GM18517 (cell line): Measurements from ENCODE around the gene NUP188.

ENCODE experiments used
- ATAC-seq: cut with Tn5 transposase; IDR thresholded peaks from one replicate; pipeline ENCODE4 v1.9.1; 2021; ENCODE audit warnings: mild to moderate bottlenecking, moderate library complexity; ENCODE audit not compliant: unreplicated experiment

Gene NUP188

GRCh38 chr9:128916204-128916603 is 31.3 kb upstream of the NUP188 start:
- ATAC-seq, result no peak

GRCh38 chr9:128916745-128917144 is 30.8 kb upstream of the NUP188 start:
- no peak for ATAC-seq

- ATAC-seq, result no peak
Measured at GRCh38 chr9:128917151-128917849, 30.2 kb upstream of the NUP188 start.

- no peak for ATAC-seq
Measured at GRCh38 chr9:128918921-128919320, 28.6 kb upstream of the NUP188 start.

- ATAC-seq, result no peak
Measured at GRCh38 chr9:128919402-128920089, 28.0 kb upstream of the NUP188 start.

GRCh38 chr9:128920381-128921058 is 27.0 kb upstream of the NUP188 start, which contains the start of gene PHYHD1:
Gene PHYHD1 (plus strand): TSS chr9:128920982. CDS start chr9:128922324, 1,342 bp downstream.
- no peak for ATAC-seq

GRCh38 chr9:128921881-128922763 is 25.4 kb upstream of the NUP188 start:
- ATAC-seq, result no peak

- no peak for ATAC-seq
Measured at GRCh38 chr9:128923493-128923883, 24.0 kb upstream of the NUP188 start.

GRCh38 chr9:128927731-128928411 is 19.6 kb upstream of the NUP188 start:
- ATAC-seq, result no peak

GRCh38 chr9:128928624-128929023 is 18.9 kb upstream of the NUP188 start:
- ATAC-seq, result no peak

- no peak for ATAC-seq
Measured at GRCh38 chr9:128929560-128929959, 17.9 kb upstream of the NUP188 start.

- ATAC-seq, result no peak
Measured at GRCh38 chr9:128933731-128934130, 13.8 kb upstream of the NUP188 start.

- no peak for ATAC-seq
Measured at GRCh38 chr9:128936171-128936865, 11.2 kb upstream of the NUP188 start.

GRCh38 chr9:128937310-128938165 is 10.0 kb upstream of the NUP188 start:
- ATAC-seq, result no peak

GRCh38 chr9:128940271-128940921 is 7.1 kb upstream of the NUP188 start:
- ATAC-seq, result no peak

- no peak for ATAC-seq
Measured at GRCh38 chr9:128940946-128941755, 6.3 kb upstream of the NUP188 start.

- no peak for ATAC-seq
Measured at GRCh38 chr9:128943832-128944620, 3.5 kb upstream of the NUP188 start.
